B cell (primary cell): ENCODE measurements around the gene SIGLEC8.

Source experiments
- CTCF ChIP-seq: fragments of 200-600 bp; IDR thresholded peaks from one replicate; pipeline ENCODE4 v1.8.0; 2022; ENCODE audit warnings: antibody characterized with exemption, mild to moderate bottlenecking
- EZH2 ChIP-seq: IDR thresholded peaks from 2 replicates; pipeline ENCODE4 v1.6.1; 2012; ENCODE audit warnings: borderline replicate concordance, low read depth, mild to moderate bottlenecking, moderate library complexity, low read length; ENCODE audit not compliant: insufficient read depth, poor library complexity, severe bottlenecking

GRCh38 chr19:51458051-51458645 is at the start of gene SIGLEC8:
- TF ChIP-seq CTCF (no peak), EZH2 (no peak)
